Muscle layer of duodenum (tissue), 2 donors: ENCODE results near the gene DMRTA2.

Experiments
- H3K27ac ChIP-seq: one replicate; pipeline ENCODE4 v1.7.0; 2013; ENCODE audit warnings: mild to moderate bottlenecking, low read length
- H3K27me3 ChIP-seq: one replicate; pipeline ENCODE4 v1.7.0; 2013; ENCODE audit warnings: low read depth, mild to moderate bottlenecking, control low read depth, low read length
- H3K36me3 ChIP-seq, 2 donors: one replicate each; pipeline ENCODE4 v1.7.0; 2013; ENCODE audit warnings: low read length in 2 of 2, control low read depth in 1 of 2, mild to moderate bottlenecking in 1 of 2; ENCODE audit not compliant: insufficient read depth in 2 of 2, control insufficient read depth in 1 of 2
- H3K4me1 ChIP-seq, 2 donors: one replicate each; pipeline ENCODE4 v1.7.0; 2013; ENCODE audit warnings: low read length in 2 of 2, mild to moderate bottlenecking in 2 of 2, control low read depth in 1 of 2, moderate library complexity in 1 of 2; ENCODE audit not compliant: insufficient read depth in 2 of 2, control insufficient read depth in 1 of 2
- H3K4me3 ChIP-seq, 2 donors: one replicate each; pipeline ENCODE4 v1.7.0; 2013; ENCODE audit warnings: low read length in 2 of 2, low read depth in 1 of 2, mild to moderate bottlenecking in 1 of 2
- H3K9me3 ChIP-seq, 2 donors: one replicate each; pipeline ENCODE4 v1.7.0; 2013; ENCODE audit warnings: low read length in 2 of 2, control low read depth in 1 of 2, mild to moderate bottlenecking in 1 of 2; ENCODE audit not compliant: control insufficient read depth in 1 of 2
- donor health status: healthy.

DMRTA2 gene

GRCh38 chr1:50371749-50372148 lies 51.5 kb downstream of the DMRTA2 start:
- H3K9me3 ChIP-seq, result peaks cover 0 to 4% of the 10 kb centered on the region in 2 donors
- peaks cover 0 to 7% of the 10 kb centered on the region in 2 donors for H3K4me1 ChIP-seq
- no peak overlapping the region for H3K27ac ChIP-seq
- H3K27me3 ChIP-seq, result peaks cover 9% of the 10 kb centered on the region
- H3K36me3 ChIP-seq, result no peaks in the 10 kb centered on the region
- no peak overlapping the region for H3K4me3 ChIP-seq

GRCh38 chr1:50369830-50370229 lies 53.4 kb downstream of the DMRTA2 start:
- Histone ChIP-seq H3K4me1 (peaks cover 0 to 7% of the 10 kb centered on the region in 2 donors), H3K27ac (no peak overlapping the region), H3K27me3 (peaks cover 9% of the 10 kb centered on the region)

GRCh38 chr1:50369008-50369634 lies 54.1 kb downstream of the DMRTA2 start:
- Histone ChIP-seq H3K4me3 (no peak overlapping the region), H3K4me1 (peaks cover 0 to 7% of the 10 kb centered on the region in 2 donors), H3K36me3 (no peaks in the 10 kb centered on the region), H3K27ac (no peak overlapping the region), H3K9me3 (peaks cover 0 to 4% of the 10 kb centered on the region in 2 donors), H3K27me3 (peaks cover 9% of the 10 kb centered on the region)

More at GRCh38 chr1:50369830-50370229, 53.4 kb downstream of the DMRTA2 start:
- H3K9me3 ChIP-seq, result peaks cover 3 to 4% of the 10 kb centered on the region in 2 donors
- H3K36me3 ChIP-seq, result no peaks in the 10 kb centered on the region
- no peak overlapping the region for H3K4me3 ChIP-seq

GRCh38 chr1:50368179-50369007 lies 54.9 kb downstream of the DMRTA2 start:
- H3K9me3 ChIP-seq, result peaks cover 0 to 4% of the 10 kb centered on the region in 2 donors
- H3K36me3 ChIP-seq, result no peaks in the 10 kb centered on the region
- peaks cover 9% of the 10 kb centered on the region for H3K27me3 ChIP-seq
- H3K4me3 ChIP-seq, result no peak overlapping the region
- no peak overlapping the region for H3K27ac ChIP-seq
- H3K4me1 ChIP-seq, result peaks cover 0 to 7% of the 10 kb centered on the region in 2 donors
